SU-DHL-6 (cell line): Measurements from ENCODE around the gene ITSN2.

Source experiments
- EZH2phosphoT487 ChIP-seq: fragments of 200-600 bp; sonication (generic), shearing (Covaris generic); conservative IDR thresholded peaks from 2 replicates; pipeline ENCODE4 v1.6.1; 2018; ENCODE audit warnings: mild to moderate bottlenecking, antibody characterized with exemption, low read length, moderate library complexity, mixed read lengths
- TF ChIP-seq, protein P1 (sequence below): fragments of 200-600 bp; sonication (generic); IDR thresholded peaks from one replicate; pipeline ENCODE4 v1.5.1; 2017; ENCODE audit warnings: antibody characterized with exemption, mild to moderate bottlenecking, low read length, moderate library complexity; ENCODE audit not compliant: insufficient read depth, poor library complexity, severe bottlenecking

DNA sequence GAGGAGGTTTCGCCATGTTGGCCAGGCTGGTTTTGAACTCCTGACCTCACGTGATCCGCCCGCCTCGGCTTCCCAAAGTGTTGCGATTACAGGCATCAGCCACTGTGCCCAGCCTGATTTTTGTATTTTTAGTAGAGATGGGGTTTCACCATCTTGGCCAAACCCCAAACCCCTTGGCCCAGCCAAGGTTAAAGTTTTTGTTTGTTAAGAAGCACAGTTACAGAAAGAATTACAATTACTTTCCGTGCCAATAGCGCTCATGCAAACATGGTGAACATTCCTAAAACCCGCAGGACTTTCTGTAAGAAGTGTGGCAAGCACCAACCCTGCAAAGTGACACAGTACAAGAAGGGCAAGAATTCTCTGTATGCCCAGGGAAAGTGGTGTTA lies 26.1 kb downstream of the ITSN2 start:
- TF ChIP-seq, protein P1, sequence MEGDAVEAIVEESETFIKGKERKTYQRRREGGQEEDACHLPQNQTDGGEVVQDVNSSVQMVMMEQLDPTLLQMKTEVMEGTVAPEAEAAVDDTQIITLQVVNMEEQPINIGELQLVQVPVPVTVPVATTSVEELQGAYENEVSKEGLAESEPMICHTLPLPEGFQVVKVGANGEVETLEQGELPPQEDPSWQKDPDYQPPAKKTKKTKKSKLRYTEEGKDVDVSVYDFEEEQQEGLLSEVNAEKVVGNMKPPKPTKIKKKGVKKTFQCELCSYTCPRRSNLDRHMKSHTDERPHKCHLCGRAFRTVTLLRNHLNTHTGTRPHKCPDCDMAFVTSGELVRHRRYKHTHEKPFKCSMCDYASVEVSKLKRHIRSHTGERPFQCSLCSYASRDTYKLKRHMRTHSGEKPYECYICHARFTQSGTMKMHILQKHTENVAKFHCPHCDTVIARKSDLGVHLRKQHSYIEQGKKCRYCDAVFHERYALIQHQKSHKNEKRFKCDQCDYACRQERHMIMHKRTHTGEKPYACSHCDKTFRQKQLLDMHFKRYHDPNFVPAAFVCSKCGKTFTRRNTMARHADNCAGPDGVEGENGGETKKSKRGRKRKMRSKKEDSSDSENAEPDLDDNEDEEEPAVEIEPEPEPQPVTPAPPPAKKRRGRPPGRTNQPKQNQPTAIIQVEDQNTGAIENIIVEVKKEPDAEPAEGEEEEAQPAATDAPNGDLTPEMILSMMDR: no peak
- TF ChIP-seq EZH2phosphoT487: no peak
